Left forelimb (tissue), 1 donor: ENCODE results near the gene CD9.

Experiments
- DNase-seq: peaks from one replicate; pipeline ENCODE4 v3.0.0-alpha.2; 2018; ENCODE audit warnings: low spot score

CD9 gene

GRCh38 chr12:6221146-6221545, 20.9 kb downstream of the CD9 start:
- DNase-seq, result no peak

- no peak for DNase-seq
These were observed 22.0 kb downstream of the CD9 start for GRCh38 chr12:6222078-6222654.

- DNase-seq, result no peak
These were observed 23.3 kb downstream of the CD9 start for GRCh38 chr12:6223545-6223944.

DNA sequence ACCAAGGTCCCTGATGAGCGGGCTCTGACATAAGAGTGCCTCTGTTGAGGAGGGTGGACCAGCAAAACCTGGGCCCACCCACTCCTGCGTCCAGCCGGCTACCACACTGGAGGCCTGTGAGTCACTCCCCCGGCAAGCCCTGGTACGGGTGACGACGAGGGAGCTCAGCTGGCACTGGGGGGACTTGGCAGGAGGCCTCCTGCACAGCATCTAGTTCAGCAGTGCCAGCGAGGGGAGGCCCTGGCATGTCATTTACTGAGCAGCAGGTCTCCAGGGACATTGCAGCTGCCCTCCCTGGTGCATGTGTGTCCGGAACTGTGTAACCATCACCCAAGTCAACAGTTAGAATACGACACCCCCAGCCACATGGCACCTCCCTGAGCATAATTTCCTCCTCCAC, 24.4 kb downstream of the CD9 start:
- no peak for DNase-seq

DNA sequence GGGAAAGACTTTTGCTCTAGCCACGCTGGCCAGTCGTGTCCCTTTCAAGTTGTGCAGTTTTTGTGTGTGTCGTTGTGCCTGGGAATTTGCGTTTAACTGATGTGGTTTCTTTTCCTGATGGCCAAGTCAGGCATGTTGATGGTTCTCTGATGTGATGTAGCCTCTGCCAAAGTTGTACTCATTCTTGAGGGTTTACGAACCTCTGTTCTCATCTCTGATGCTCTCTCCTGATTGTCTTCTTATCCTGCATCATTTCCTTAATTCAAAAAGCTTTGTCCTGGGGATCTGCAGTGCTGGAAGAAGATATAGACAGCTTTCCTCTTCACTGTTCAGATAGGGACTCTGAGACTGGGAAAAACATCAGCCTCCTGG, 25.4 kb downstream of the CD9 start:
- no peak for DNase-seq

DNA sequence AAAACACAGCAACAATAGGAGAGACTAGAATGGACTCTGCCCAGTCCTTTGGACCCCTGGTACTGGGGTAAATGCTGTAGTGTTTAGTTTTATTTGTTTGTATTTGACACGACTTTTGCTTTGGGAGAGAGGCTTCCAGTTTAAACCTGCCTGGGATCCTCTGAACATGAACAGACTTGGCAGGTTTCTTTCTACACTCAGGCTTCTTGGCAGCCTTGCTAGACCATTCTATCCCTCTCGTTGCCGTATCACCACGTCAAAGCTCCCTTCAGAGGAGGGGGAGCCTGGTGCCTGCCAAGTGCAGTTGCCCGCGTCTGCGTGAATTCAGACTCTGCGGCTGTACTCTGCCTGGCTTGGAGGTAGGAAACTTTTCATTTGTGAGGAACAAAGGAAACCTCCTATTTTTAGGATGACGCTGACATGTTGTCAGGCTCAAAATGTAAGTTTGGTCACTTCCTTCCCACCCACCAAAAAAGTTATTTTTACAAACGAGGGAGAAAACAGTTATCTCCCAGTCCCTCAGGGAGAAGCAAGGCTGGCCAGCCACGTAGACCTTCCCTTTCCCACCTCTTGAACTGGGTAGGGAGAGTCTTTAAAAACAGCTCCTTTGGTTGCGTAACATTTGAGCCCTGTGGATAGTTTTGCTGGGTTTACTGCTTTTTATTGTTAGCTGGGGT, 25.9 kb downstream of the CD9 start:
- no peak for DNase-seq

DNA sequence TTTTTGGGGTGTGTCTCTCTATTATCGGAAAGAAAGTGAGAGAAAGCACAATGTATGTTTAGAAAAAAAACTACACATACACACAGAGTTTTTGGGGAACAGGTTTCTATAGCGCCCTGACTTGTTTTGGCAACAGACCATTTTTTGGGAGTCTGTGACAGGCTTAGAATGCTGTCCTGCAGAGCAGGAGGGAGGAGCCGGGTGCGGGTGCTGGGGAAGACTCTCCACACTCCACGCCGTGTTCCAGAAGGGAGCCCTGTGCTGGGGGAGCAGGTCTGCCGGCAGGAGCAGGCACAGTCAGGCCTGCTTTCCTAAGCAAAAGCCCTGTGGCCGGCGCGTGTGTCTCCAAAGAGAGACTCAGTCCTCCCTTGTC, 26.5 kb downstream of the CD9 start:
- no peak for DNase-seq

GRCh38 chr12:6228535-6229223, 28.5 kb downstream of the CD9 start:
- no peak for DNase-seq

- DNase-seq, result no peak
These were observed 29.3 kb downstream of the CD9 start for GRCh38 chr12:6229224-6230218.

DNA sequence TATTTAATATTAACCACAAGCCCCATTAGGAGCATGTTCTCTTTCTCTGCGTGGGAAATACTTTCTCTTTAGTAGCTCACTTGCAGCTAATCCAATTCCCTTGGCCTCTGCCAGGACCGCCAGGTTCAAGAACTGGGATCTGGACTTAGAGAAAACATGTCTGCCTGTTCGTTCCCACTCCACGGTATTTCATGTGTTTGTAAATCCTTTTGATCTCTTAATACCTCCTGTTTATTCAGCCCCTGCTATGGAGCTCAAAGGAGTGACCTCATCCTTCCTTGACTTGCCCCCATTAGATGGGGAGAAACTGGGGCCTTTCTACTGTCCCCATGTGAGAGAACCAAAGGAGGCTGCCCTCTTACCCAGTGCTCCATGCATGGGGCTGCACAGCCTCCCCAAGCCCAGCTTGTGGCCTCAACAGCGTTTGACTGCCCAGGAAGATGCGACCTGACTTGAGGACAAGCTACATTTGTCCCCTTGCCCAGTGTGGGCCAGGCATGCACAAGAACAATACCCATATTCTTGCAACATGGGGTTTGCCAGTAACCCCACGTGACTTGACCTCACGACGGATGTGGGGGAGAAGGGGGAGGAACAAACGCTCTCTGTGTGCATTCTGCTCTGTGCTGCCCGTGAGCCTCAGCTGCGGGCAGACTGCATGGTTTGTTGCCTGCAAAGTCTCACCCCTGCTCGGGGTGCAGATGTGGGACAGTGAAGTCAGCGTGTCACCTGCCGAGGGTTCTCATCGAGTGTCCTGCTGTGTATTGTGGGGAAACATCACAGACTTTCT, 30.3 kb downstream of the CD9 start:
- no peak for DNase-seq

- DNase-seq, result no peak
These were observed 31.4 kb downstream of the CD9 start for GRCh38 chr12:6231359-6232268.

GRCh38 chr12:6233121-6233971, 33.1 kb downstream of the CD9 start:
- DNase-seq, result no peak

DNA sequence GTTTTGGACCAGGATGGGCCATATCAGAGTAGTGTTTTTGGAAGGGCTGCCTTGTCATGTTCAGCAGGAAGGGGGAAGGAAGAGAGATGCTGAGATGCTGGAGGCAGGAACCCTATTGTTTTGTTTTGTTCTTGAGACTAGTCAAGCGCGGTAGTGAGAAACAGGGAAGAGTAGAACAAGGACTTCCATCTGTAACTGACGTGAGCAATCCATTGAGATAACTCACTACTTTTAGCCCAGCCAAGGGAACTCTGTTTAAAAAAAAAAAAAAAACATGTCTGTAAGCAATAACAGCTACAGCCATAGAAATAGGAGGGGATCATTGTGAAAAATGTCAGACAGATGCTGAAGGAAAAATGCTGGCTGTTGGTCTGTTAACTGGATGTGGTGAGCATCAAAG, 34.0 kb downstream of the CD9 start:
- DNase-seq, result no peak

GRCh38 chr12:6234906-6235305, 34.7 kb downstream of the CD9 start:
- DNase-seq, result no peak

GRCh38 chr12:6235499-6235898, 35.3 kb downstream of the CD9 start:
- DNase-seq, result no peak

DNA sequence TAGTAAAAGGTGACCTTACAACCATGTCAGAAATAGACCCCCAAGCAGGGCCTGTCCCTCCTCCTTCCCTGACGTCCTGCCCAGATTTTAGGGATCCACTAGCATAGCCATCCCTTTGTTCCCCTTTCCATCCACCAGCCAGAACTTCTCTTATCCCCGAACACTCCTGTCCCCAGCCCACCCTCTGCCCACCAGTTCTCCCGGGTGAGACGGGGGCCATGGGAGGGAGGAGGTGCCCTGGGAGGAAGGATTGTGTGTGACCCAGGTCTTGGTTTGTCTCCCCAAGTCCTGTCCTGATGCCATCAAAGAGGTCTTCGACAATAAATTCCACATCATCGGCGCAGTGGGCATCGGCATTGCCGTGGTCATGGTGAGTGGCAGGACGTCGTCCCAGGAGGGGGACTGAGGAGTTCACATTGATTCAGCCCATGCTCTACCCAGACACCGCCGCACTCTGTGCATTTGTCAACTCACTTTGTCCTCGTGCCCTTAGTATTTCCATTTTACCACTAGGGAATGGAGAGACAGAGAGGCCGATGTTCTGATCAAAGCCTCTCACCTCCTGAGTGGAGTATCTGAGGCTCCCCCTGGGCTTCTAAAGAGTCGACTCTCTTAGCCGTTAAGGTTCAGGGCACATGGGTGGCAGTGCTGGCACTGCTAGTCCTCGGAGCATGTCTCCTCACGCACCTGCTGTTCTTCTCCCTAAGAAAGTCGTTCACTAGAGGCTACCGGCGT, 35.9 kb downstream of the CD9 start:
- DNase-seq, result no peak

DNA sequence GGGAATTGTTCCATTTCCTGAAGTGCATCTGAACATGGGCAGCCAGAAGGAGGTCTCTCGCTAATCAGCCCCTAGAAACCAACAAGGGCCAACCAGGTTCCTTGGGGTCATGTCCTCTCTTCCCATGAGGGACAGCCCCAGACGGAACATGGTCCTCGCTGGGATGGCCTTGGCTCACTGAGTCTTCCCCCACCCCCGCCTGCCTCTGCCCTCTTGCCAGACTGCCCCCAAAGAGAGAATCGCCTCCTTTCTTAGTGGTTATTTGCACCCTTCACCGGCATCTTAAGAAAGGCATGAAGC, 36.4 kb downstream of the CD9 start:
- DNase-seq, result no peak

DNA sequence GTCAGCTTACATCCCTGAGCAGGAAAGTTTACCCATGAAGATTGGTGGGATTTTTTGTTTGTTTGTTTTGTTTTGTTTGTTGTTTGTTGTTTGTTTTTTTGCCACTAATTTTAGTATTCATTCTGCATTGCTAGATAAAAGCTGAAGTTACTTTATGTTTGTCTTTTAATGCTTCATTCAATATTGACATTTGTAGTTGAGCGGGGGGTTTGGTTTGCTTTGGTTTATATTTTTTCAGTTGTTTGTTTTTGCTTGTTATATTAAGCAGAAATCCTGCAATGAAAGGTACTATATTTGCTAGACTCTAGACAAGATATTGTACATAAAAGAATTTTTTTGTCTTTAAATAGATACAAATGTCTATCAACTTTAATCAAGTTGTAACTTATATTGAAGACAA, 37.6 kb downstream of the CD9 start:
- no peak for DNase-seq

DNA sequence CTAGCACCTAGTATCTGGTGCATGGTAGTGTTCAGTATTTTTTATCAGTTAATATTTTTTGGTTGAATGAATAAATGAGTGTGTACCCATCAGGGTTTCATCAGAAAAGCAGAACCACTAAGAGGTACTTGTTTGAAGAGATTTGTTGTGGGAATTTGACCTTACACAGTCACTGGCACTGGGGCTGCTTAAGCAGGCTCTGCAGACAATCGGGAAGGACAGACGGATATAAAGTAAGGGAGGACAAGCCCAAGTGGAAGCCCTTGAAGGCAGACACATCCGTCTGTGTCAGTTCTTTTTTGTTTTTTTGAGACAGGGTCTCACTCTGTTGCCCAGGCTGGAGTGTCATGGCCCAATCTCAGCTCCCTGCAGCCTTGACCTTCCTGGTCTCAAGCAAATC, 38.7 kb downstream of the CD9 start:
- no peak for DNase-seq
